ENCODE results near the gene SHROOM4. TPM values are rescaled to one million over a fixed set of nuclear protein-coding genes. Genes with fewer than 3 reads are reported as not detected.

SHROOM4 gene
- total and polyA plus RNA-seq, 2 experiments from 2014 or later: 1.9 to 8.5 TPM

GRCh38 chrX:50581405-50581804, 232.6 kb downstream of the SHROOM4 start:
- no peak; the same call in 2 of the 3 replicates for ATAC-seq
- no peak overlapping the region for H3K4me3 Mint-ChIP-seq
- peaks cover 40% of the 10 kb centered on the region for H3K27me3 ChIP-seq (ENCODE audit: insufficient read depth)

GRCh38 chrX:50579955-50580354, 234.0 kb downstream of the SHROOM4 start:
- peak; percentile 67 to 71 for TF ChIP-seq CTCF (conservative IDR thresholded peaks at IDR 0.05; ENCODE audit: low read depth in 2 of 2)
- TF ChIP-seq ZNF462 (CRISPR knock-in tag; IDR thresholded peaks at IDR 0.05): no peak
- Histone ChIP-seq H3F3A (replicated peaks; ENCODE audit: low read depth) (no peaks in the 10 kb centered on the region), H3K79me2 (replicated peaks; ENCODE audit: insufficient read depth) (no peaks in the 10 kb centered on the region), H4K20me1 (replicated peaks; ENCODE audit: insufficient read depth) (no peaks in the 10 kb centered on the region), H3K4me1 (ENCODE audit: insufficient read depth) (peaks cover 7% of the 10 kb centered on the region; the same call in 1 of the 2 replicates), H3K4me3 (no peak overlapping the region), H3K4me2 (no peak overlapping the region), H3K27me3 (ENCODE audit: insufficient read depth) (peaks cover 40% of the 10 kb centered on the region), H3K9me2 (ENCODE audit: insufficient read depth) (no peaks in the 10 kb centered on the region), H3K27ac (ENCODE audit: low read depth) (no peak overlapping the region), H2AFZ (no peak overlapping the region), H3K36me3 (ENCODE audit: insufficient read depth) (no peaks in the 10 kb centered on the region)
- DNase-seq (ENCODE audit: low spot score): peak; percentile 74
- Mint-ChIP-seq H3K9me3 (peaks cover 18% of the 10 kb centered on the region; the same call in 2 of the 3 replicates), H3K4me3 (no peak overlapping the region), H3K36me3 (ENCODE audit: low read depth) (peaks cover 19% of the 10 kb centered on the region; the same call in 2 of the 3 replicates), H3K27me3 (ENCODE audit: insufficient read depth, low read depth, poor library complexity) (peaks cover 2% of the 10 kb centered on the region), H3K27ac (no peak overlapping the region), H3K4me1 (peaks cover 4% of the 10 kb centered on the region; the same call in 2 of the 3 replicates)
- peak; percentile 78 for ATAC-seq

More at GRCh38 chrX:50581405-50581804, 232.6 kb downstream of the SHROOM4 start:
- Mint-ChIP-seq H3K27ac (no peak overlapping the region), H3K36me3 (ENCODE audit: low read depth) (peaks cover 19% of the 10 kb centered on the region; the same call in 2 of the 3 replicates), H3K27me3 (ENCODE audit: insufficient read depth, low read depth, poor library complexity) (peaks cover 5% of the 10 kb centered on the region), H3K4me1 (peaks cover 4% of the 10 kb centered on the region; the same call in 2 of the 3 replicates), H3K9me3 (peaks cover 18% of the 10 kb centered on the region; the same call in 2 of the 3 replicates)
- Histone ChIP-seq H3K4me2 (no peak overlapping the region), H3K79me2 (replicated peaks; ENCODE audit: insufficient read depth) (no peaks in the 10 kb centered on the region), H3K36me3 (ENCODE audit: insufficient read depth) (no peaks in the 10 kb centered on the region), H4K20me1 (replicated peaks; ENCODE audit: insufficient read depth) (no peaks in the 10 kb centered on the region), H3K9me2 (ENCODE audit: insufficient read depth) (no peaks in the 10 kb centered on the region), H3K27ac (ENCODE audit: low read depth) (no peak overlapping the region), H2AFZ (no peak overlapping the region), H3K4me1 (ENCODE audit: insufficient read depth) (peaks cover 7% of the 10 kb centered on the region; the same call in 1 of the 2 replicates), H3F3A (replicated peaks; ENCODE audit: low read depth) (no peaks in the 10 kb centered on the region), H3K4me3 (no peak overlapping the region)
- peak; percentile 47 for DNase-seq (ENCODE audit: low spot score)
- TF ChIP-seq NANOG (IDR thresholded peaks at IDR 0.05; ENCODE audit: borderline replicate concordance) (peak; percentile 95), POLR2AphosphoS5 (IDR thresholded peaks at IDR 0.05; ENCODE audit: low read depth) (peak; percentile 30; the same call in 1 of the 2 replicates), EZH2 (IDR thresholded peaks at IDR 0.05; ENCODE audit: low read depth, unreplicated experiment) (no peak)
